ENCODE results near the gene PRRX1. TPM values are rescaled to one million over a fixed set of nuclear protein-coding genes. Genes with fewer than 3 reads are reported as not detected.
A peak's percentile ranks its signal among the peaks of the same experiment; 100 is the strongest.

The PRRX1 gene
- 249 TPM for polyA plus RNA-seq (2013, experiment 1 of 2; ENCODE audit: insufficient read length)
- polyA plus RNA-seq (2013, experiment 2 of 2; ENCODE audit: insufficient read length), result 267 TPM

GRCh38 chr1:170664093-170664827 lies at the start of gene PRRX1:
Gene PRRX1, plus strand, starts transcription at chr1:170664131. Its CDS starts 88 bp downstream, at chr1:170664219.
- peak; percentile 78 for DNase-seq

- DNase-seq, result peak; percentile 19
These were observed 46.2 kb upstream of the PRRX1 start for GRCh38 chr1:170617591-170618330.

GRCh38 chr1:170618421-170618820 lies 45.5 kb upstream of the PRRX1 start:
- peak; percentile 31 for DNase-seq

GRCh38 chr1:170619241-170620028 lies 44.5 kb upstream of the PRRX1 start:
- DNase-seq, result peak; percentile 73

- peak; percentile 84 for DNase-seq
These were observed 43.8 kb upstream of the PRRX1 start for GRCh38 chr1:170620164-170620563.

GRCh38 chr1:170623171-170623570 lies 40.8 kb upstream of the PRRX1 start:
- DNase-seq, result peak; percentile 89

GRCh38 chr1:170624146-170624545 lies 39.8 kb upstream of the PRRX1 start:
- no peak for DNase-seq

GRCh38 chr1:170630977-170631376 lies 33.0 kb upstream of the PRRX1 start:
- DNase-seq, result no peak

- DNase-seq, result peak; percentile 84
These were observed 29.6 kb upstream of the PRRX1 start for GRCh38 chr1:170634293-170634692.

GRCh38 chr1:170634824-170635410 lies 29.0 kb upstream of the PRRX1 start:
- DNase-seq, result peak; percentile 24

- DNase-seq, result no peak
These were observed 23.4 kb upstream of the PRRX1 start for GRCh38 chr1:170640581-170640980.

- no peak for DNase-seq
These were observed 6.6 kb upstream of the PRRX1 start for GRCh38 chr1:170657275-170657853.

GRCh38 chr1:170659399-170660035 lies 4.4 kb upstream of the PRRX1 start:
- DNase-seq, result peak; percentile 81

GRCh38 chr1:170660281-170660713 lies 3.6 kb upstream of the PRRX1 start:
- peak; percentile 79 for DNase-seq

GRCh38 chr1:170660871-170661645 lies 2.9 kb upstream of the PRRX1 start:
- DNase-seq, result peak; percentile 74

- DNase-seq, result peak; percentile 83
These were observed 2.1 kb upstream of the PRRX1 start for GRCh38 chr1:170661646-170662411.

- peak; percentile 84 for DNase-seq
These were observed 1.1 kb upstream of the PRRX1 start for GRCh38 chr1:170662561-170663403.

- DNase-seq, result peak; percentile 63
These were observed 383 bp upstream of the PRRX1 start for GRCh38 chr1:170663404-170664092.

Data from fibroblast of skin of scalp (primary cell).